GM12878 (cell line): ENCODE data around the gene DHX29. TPM values are rescaled to one million over a fixed set of nuclear protein-coding genes. Genes with fewer than 3 reads are reported as not detected.
A peak's percentile ranks its signal among the peaks of the same experiment; 100 is the strongest.

Experiments
- ATF3 ChIP-seq: IDR thresholded peaks from 2 replicates; pipeline ENCODE4 v1.6.1; 2011; ENCODE audit warnings: low read depth, mild to moderate bottlenecking, low read length, moderate library complexity, borderline replicate concordance; ENCODE audit errors: extremely low read depth
- ATF7 ChIP-seq: fragments of 450-650 bp; IDR thresholded peaks from 2 replicates; pipeline ENCODE4 v1.6.1; 2016; ENCODE audit warnings: low read depth, mild to moderate bottlenecking
- CEBPB ChIP-seq, 2 experiments: fragments of 150-350 bp in 1 of 2; IDR thresholded peaks; 2 replicates each; pipeline ENCODE4 v1.6.1; 2012 to 2014; ENCODE audit warnings: low read depth in 2 of 2, low read length in 2 of 2, borderline replicate concordance in 1 of 2, inconsistent platforms in 1 of 2
- CREM ChIP-seq: IDR thresholded peaks from 2 replicates; pipeline ENCODE4 v1.6.1; 2014; ENCODE audit warnings: antibody characterized with exemption, low read depth
- DPF2 ChIP-seq: fragments of 450-650 bp; IDR thresholded peaks from 2 replicates; pipeline ENCODE4 v1.6.1; 2017; ENCODE audit warnings: mild to moderate bottlenecking
- EP300 ChIP-seq, 2 experiments: fragments of 150-350 bp in 1 of 2; IDR thresholded peaks; 2 replicates each; pipeline ENCODE4 v1.6.1; 2011 to 2012; ENCODE audit warnings: low read depth in 2 of 2, low read length in 2 of 2, borderline replicate concordance in 1 of 2, improper control_type of control experiment in 1 of 2, inconsistent platforms in 1 of 2; ENCODE audit not compliant: control insufficient read depth in 1 of 2
- HDGF ChIP-seq: fragments of 450-650 bp; IDR thresholded peaks from 2 replicates; pipeline ENCODE4 v1.6.1; 2016; ENCODE audit warnings: antibody characterized with exemption
- IRF4 ChIP-seq: IDR thresholded peaks from 2 replicates; pipeline ENCODE4 v1.6.1; 2011; ENCODE audit warnings: low read depth, low read length
- JUND ChIP-seq: IDR thresholded peaks from 2 replicates; pipeline ENCODE4 v1.6.1; 2012; ENCODE audit warnings: low read depth, mild to moderate bottlenecking, low read length, improper control_type of control experiment, moderate library complexity
- LARP7 ChIP-seq: fragments of 450-650 bp; IDR thresholded peaks from 2 replicates; pipeline ENCODE4 v1.6.1; 2017; ENCODE audit warnings: mild to moderate bottlenecking
- MAX ChIP-seq: IDR thresholded peaks from 2 replicates; pipeline ENCODE4 v1.6.1; 2012; ENCODE audit warnings: low read depth, low read length, improper control_type of control experiment
- MYC ChIP-seq: IDR thresholded peaks from 2 replicates; pipeline ENCODE4 v1.6.1; 2011; ENCODE audit warnings: mild to moderate bottlenecking, low read length, moderate library complexity, inconsistent platforms; ENCODE audit not compliant: insufficient read depth, insufficient replicate concordance, insufficient read length, severe bottlenecking
- PML ChIP-seq: IDR thresholded peaks from 2 replicates; pipeline ENCODE4 v1.6.1; 2012; ENCODE audit warnings: low read length, inconsistent platforms
- REST ChIP-seq: IDR thresholded peaks from 2 replicates; pipeline ENCODE4 v1.6.1; 2012; ENCODE audit warnings: mild to moderate bottlenecking, low read depth, low read length
- SRF ChIP-seq, 2 experiments: IDR thresholded peaks; 2 replicates each; pipeline ENCODE4 v1.6.1; 2011; ENCODE audit warnings: low read depth in 2 of 2, low read length in 2 of 2, mild to moderate bottlenecking in 1 of 2, moderate library complexity in 1 of 2
- TARDBP ChIP-seq: IDR thresholded peaks from 2 replicates; pipeline ENCODE4 v1.6.1; 2016; ENCODE audit warnings: borderline replicate concordance
- TCF7 ChIP-seq: IDR thresholded peaks from 2 replicates; pipeline ENCODE4 v1.6.1; 2014; ENCODE audit warnings: antibody characterized with exemption, borderline replicate concordance
- ZNF592 ChIP-seq: fragments of 450-650 bp; IDR thresholded peaks from 2 replicates; pipeline ENCODE4 v1.6.1; 2017; ENCODE audit warnings: mild to moderate bottlenecking, moderate library complexity
- polyA plus RNA-seq, 11 experiments: library from polyadenylated mRNA; depleted of rRNA in 4 of 11; unstranded in 6 of 11; stranded (reverse) in 5 of 11; fragments of >200 nt; fragmentation: Nextera tagmentation in 4 of 11; fragmentation: Illumina TruSeq in 1 of 11; extraction: Ambion mirVana in 4 of 11; extraction: Trizol in 1 of 11; gene quantifications; 1 replicate in 1 of 11; 2 replicates in 10 of 11; pipeline versions ENCODE4 v1.2.1 to v1.2.3, GENCODE V29; 2011 to 2016; ENCODE audit warnings: inconsistent platforms in 2 of 11, missing spikeins in 2 of 11, low read depth in 1 of 11
- total RNA-seq, 4 experiments: library from RNA; depleted of rRNA in 3 of 4; stranded (reverse); fragments of >200 nt in 3 of 4; fragmentation: Illumina TruSeq in 1 of 4; extraction: Trizol in 1 of 4; gene quantifications; 2 replicates each; pipeline versions ENCODE4 v1.2.1 to v1.2.3, GENCODE V29; 2013 to 2021

DHX29 gene
- total and polyA plus RNA-seq, 10 of the 15 experiments (the other 5 are each of a cell fraction or from before 2014, with no cell fraction given) = 5.3 to 49.1 (median 17.2) TPM

- no peak for TF ChIP-seq HDGF
- no peak for TF ChIP-seq TARDBP
- peak; percentile 66 for TF ChIP-seq PML
- TF ChIP-seq ZNF592 = no peak
- TF ChIP-seq TCF7 = no peak
- TF ChIP-seq REST = no peak
- TF ChIP-seq CREM = peak; percentile 93
- no peak for TF ChIP-seq EP300 (IDR thresholded peaks at IDR 0.05; ENCODE audit: borderline replicate concordance in 1 of 2, control insufficient read depth in 1 of 2, low read depth in 2 of 2, low read length in 2 of 2)
- peak; percentile 38; the same call in 1 of the 2 replicates for TF ChIP-seq IRF4
- TF ChIP-seq DPF2 = no peak; the same call in 1 of the 2 replicates
- TF ChIP-seq MAX = peak; percentile 80
- TF ChIP-seq SRF (IDR thresholded peaks at IDR 0.05; ENCODE audit: low read depth in 2 of 2, low read length in 2 of 2) = 0 out of 4 replicates have a peak, but pooled peaks of 1 of the 2 experiments have one; percentile 2
- no peak for TF ChIP-seq ATF3
- no peak for TF ChIP-seq JUND
- TF ChIP-seq ATF7 = peak; percentile 95
- TF ChIP-seq CEBPB (IDR thresholded peaks at IDR 0.05; ENCODE audit: borderline replicate concordance in 1 of 2, low read depth in 2 of 2, low read length in 2 of 2) = no peak
- TF ChIP-seq MYC = no peak
- TF ChIP-seq LARP7 = peak; percentile 91
These were observed at the start of gene DHX29, which contains the start of gene MTREX (continued) for GRCh38 chr5:55307383-55308253.
